ENCODE data around the gene ACP2. TPM values are rescaled to one million over a fixed set of nuclear protein-coding genes. Genes with fewer than 3 reads are reported as not detected.

ACP2 gene
- polyA plus RNA-seq, 3 donors, result 13.1 to 25.3 (median 20.5) TPM

GRCh38 chr11:47271328-47271727, 22.7 kb upstream of the ACP2 start:
- H2AFZ ChIP-seq (ENCODE audit: insufficient read depth, low read depth, low read length, poor library complexity, severe bottlenecking), result peak overlapping the region; percentile 9
- Mint-ChIP-seq H3K36me3 (peaks cover 22 to 29% of the 10 kb centered on the region in 2 donors), H3K4me1 (peaks cover 49% of the 10 kb centered on the region), H3K27me3 (ENCODE audit: low read depth in 3 of 3) (peaks cover 0 to 3% (median 1%) of the 10 kb centered on the region in 3 donors), H3K27ac (peak overlapping the region; percentile 72 to 96 (median 87)), H3K9me3 (peaks cover 0 to 2% (median 0%) of the 10 kb centered on the region in 7 donors), H3K4me3 (peak overlapping the region; percentile 79 to 94)
- H3K4me2 ChIP-seq (replicated peaks; ENCODE audit: extremely low read depth, low read length, poor library complexity, severe bottlenecking), result peak overlapping the region; percentile 85
- H3K79me2 ChIP-seq (ENCODE audit: insufficient read depth, low read length), result peaks cover 64% of the 10 kb centered on the region
- DNase-seq, result no peak
- peak overlapping the region; percentile 63 to 95 (median 80) for H3K4me3 ChIP-seq (replicated peaks in 1 of 3; ENCODE audit: low read depth in 2 of 3, low read length in 3 of 3)
- H3K27me3 ChIP-seq (ENCODE audit: control insufficient read depth in 2 of 2, insufficient read depth in 2 of 2, low read length in 2 of 2), result no peaks in the 10 kb centered on the region
- WGBS (ENCODE audit: insufficient coverage), result 36% methylated on average over 2 of the region's 4 CpGs
- H3K4me1 ChIP-seq (ENCODE audit: control insufficient read depth in 1 of 2, insufficient read depth in 2 of 2, low read length in 2 of 2), result peaks cover 45 to 47% of the 10 kb centered on the region in 2 donors
- no peaks in the 10 kb centered on the region for H3K9me3 ChIP-seq (replicated peaks in 1 of 2; ENCODE audit: control insufficient read depth in 1 of 2, insufficient read depth in 1 of 2, low read length in 2 of 2)
- peaks cover 29% of the 10 kb centered on the region in 2 donors for H3K36me3 ChIP-seq (replicated peaks in 1 of 2; ENCODE audit: control insufficient read depth in 1 of 2, insufficient read depth in 2 of 2, low read length in 2 of 2)
- peaks cover 59% of the 10 kb centered on the region for H4K20me1 ChIP-seq (ENCODE audit: insufficient read depth, low read length)
- H3K27ac ChIP-seq (ENCODE audit: low read depth in 1 of 2, low read length in 2 of 2), result peak overlapping the region in 1 of 2 donors; percentile 96
- no peak overlapping the region for H3K9ac ChIP-seq (ENCODE audit: insufficient read depth, low read length, poor library complexity, severe bottlenecking)
- TF ChIP-seq CTCF (IDR thresholded peaks at IDR 0.05), result no peak
- intact Hi-C loops (cut with micrococcal nuclease), result loop anchor here in 1 of 2 donors (10.0 kb wide), 1 partner anchor 93 kb away; no protein-coding TSS in a partner anchor

DNA sequence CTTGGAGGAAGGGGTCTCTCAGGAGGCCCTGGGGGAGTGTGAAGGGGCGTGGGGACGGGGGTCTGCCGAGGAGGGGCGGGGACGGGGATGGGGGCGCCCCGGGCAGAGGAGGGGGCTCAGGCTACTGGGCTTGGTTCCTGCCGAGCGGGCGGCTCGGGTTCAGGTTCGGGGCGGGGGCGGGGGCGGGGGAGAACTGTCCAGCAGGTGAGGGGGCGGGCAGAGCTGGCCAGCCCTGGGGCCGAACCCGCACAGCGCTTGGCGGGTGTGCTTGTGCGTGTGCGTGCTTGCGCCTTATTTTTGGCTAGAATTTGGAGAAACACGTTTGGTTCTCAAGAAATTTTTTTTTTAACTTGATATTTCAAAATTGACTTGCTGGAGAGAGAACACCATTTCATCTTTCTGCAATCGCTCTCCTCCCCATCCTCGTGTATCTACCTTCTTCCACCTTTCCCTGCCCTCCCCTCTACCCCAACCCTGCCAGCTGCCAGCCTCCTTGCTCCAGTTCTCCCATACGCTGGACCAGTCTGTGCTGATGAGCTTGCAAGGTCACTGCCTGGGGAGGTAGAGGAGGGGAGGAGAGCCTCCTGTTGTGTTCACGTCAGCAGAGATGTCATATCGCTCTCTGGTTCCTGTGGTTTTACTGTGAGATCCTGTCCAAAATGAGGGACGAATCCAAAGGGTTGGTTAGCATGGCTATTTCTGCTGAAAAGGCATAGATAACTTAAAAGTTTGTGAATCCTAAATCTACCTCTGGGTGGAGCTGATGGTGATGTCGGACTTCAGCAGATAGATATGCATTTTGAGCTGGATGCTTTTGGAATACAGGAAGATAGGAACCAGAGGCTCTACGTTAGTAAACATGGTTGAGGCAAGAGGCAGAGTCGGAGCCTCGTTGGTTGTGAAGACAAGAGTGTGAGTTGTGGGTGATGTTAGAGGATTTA, 22.0 kb upstream of the ACP2 start:
- Histone ChIP-seq H3K4me1 (ENCODE audit: control insufficient read depth in 1 of 2, insufficient read depth in 2 of 2, low read length in 2 of 2) (peaks cover 46 to 48% of the 10 kb centered on the region in 2 donors), H4K20me1 (ENCODE audit: insufficient read depth, low read length) (peaks cover 52% of the 10 kb centered on the region), H3K4me3 (replicated peaks in 1 of 3; ENCODE audit: low read depth in 2 of 3, low read length in 3 of 3) (peak overlapping the region; percentile 63 to 95 (median 80)), H2AFZ (ENCODE audit: insufficient read depth, low read depth, low read length, poor library complexity, severe bottlenecking) (peak overlapping the region; percentile 86), H3K36me3 (replicated peaks in 1 of 2; ENCODE audit: control insufficient read depth in 1 of 2, insufficient read depth in 2 of 2, low read length in 2 of 2) (peaks cover 21 to 22% of the 10 kb centered on the region in 2 donors), H3K79me2 (ENCODE audit: insufficient read depth, low read length) (peaks cover 57% of the 10 kb centered on the region), H3K9ac (ENCODE audit: insufficient read depth, low read length, poor library complexity, severe bottlenecking) (peak overlapping the region; percentile 80), H3K9me3 (replicated peaks in 1 of 2; ENCODE audit: control insufficient read depth in 1 of 2, insufficient read depth in 1 of 2, low read length in 2 of 2) (no peaks in the 10 kb centered on the region), H3K27ac (ENCODE audit: low read depth in 1 of 2, low read length in 2 of 2) (peak overlapping the region; percentile 70 to 96), H3K27me3 (ENCODE audit: control insufficient read depth in 2 of 2, insufficient read depth in 2 of 2, low read length in 2 of 2) (no peaks in the 10 kb centered on the region), H3K4me2 (replicated peaks; ENCODE audit: extremely low read depth, low read length, poor library complexity, severe bottlenecking) (peak overlapping the region; percentile 85)
- peaks cover 15 to 22% of the 10 kb centered on the region in 2 donors for H3K36me3 Mint-ChIP-seq
- H3K27me3 Mint-ChIP-seq (ENCODE audit: low read depth in 3 of 3), result peaks cover 0 to 3% (median 1%) of the 10 kb centered on the region in 3 donors
- peak in 2 of 3 donors; percentile 11 to 40 for DNase-seq
- peaks cover 49% of the 10 kb centered on the region for H3K4me1 Mint-ChIP-seq
- peak overlapping the region; percentile 79 to 94 for H3K4me3 Mint-ChIP-seq
- H3K27ac Mint-ChIP-seq, result peak overlapping the region; percentile 80 to 96 (median 90)
- 2% methylated on average over 13 of the region's 34 CpGs for WGBS (ENCODE audit: insufficient coverage)
- no peak for TF ChIP-seq CTCF (IDR thresholded peaks at IDR 0.05)
- H3K9me3 Mint-ChIP-seq, result no peaks in the 10 kb centered on the region
- intact Hi-C loops (cut with micrococcal nuclease), result loop anchor here in 1 of 2 donors (10.0 kb wide), 1 partner anchor 94 kb away; no protein-coding TSS in a partner anchor
